ENCODE measurements around the gene LPCAT3. TPM values are rescaled to one million over a fixed set of nuclear protein-coding genes. Genes with fewer than 3 reads are reported as not detected.
"Not testable (repeated sequence)": the region's sequence is repeated elsewhere in the genome, so short reads cannot be mapped to it uniquely, and the experiment has no call there.

Gene LPCAT3
- total and polyA plus RNA-seq, 4 donors: 45.4 to 78.6 (median 56.2) TPM

- Histone ChIP-seq H3K4me3 (no peak overlapping the region), H3K36me3 (ENCODE audit: control insufficient read depth in 4 of 4, insufficient read depth in 4 of 4, low read length in 4 of 4) (no peaks in the 10 kb centered on the region), H3K9ac (ENCODE audit: insufficient read depth in 1 of 2, low read length in 2 of 2) (no peak overlapping the region), H3K27me3 (ENCODE audit: control insufficient read depth in 3 of 3, insufficient read depth in 3 of 3, low read length in 2 of 3) (no peaks in the 10 kb centered on the region), H3K4me1 (ENCODE audit: control insufficient read depth in 5 of 5, insufficient read depth in 5 of 5, low read length in 5 of 5) (no peaks in the 10 kb centered on the region), H3K9me3 (ENCODE audit: control insufficient read depth in 4 of 4, insufficient read depth in 3 of 4, low read length in 3 of 4) (no peaks in the 10 kb centered on the region), H3K27ac (ENCODE audit: low read depth in 1 of 2, low read length in 1 of 2) (no peak overlapping the region)
- no peak for DNase-seq
- WGBS, 2 donors: 77 to 86% methylated on average over 10 of the region's 10 CpGs
- TF ChIP-seq, protein P1, sequence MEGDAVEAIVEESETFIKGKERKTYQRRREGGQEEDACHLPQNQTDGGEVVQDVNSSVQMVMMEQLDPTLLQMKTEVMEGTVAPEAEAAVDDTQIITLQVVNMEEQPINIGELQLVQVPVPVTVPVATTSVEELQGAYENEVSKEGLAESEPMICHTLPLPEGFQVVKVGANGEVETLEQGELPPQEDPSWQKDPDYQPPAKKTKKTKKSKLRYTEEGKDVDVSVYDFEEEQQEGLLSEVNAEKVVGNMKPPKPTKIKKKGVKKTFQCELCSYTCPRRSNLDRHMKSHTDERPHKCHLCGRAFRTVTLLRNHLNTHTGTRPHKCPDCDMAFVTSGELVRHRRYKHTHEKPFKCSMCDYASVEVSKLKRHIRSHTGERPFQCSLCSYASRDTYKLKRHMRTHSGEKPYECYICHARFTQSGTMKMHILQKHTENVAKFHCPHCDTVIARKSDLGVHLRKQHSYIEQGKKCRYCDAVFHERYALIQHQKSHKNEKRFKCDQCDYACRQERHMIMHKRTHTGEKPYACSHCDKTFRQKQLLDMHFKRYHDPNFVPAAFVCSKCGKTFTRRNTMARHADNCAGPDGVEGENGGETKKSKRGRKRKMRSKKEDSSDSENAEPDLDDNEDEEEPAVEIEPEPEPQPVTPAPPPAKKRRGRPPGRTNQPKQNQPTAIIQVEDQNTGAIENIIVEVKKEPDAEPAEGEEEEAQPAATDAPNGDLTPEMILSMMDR (IDR thresholded peaks at IDR 0.05; ENCODE audit: control extremely low read depth, extremely low read depth): no peak
- no peak for ATAC-seq (ENCODE audit: insufficient read depth, low FRiP score)
Observed at GRCh38 chr12:7039403-7039802, 21.1 kb upstream of the LPCAT3 start.

- Histone ChIP-seq H3K36me3 (ENCODE audit: control insufficient read depth in 4 of 4, insufficient read depth in 4 of 4, low read length in 4 of 4) (no peaks in the 10 kb centered on the region), H3K4me3 (no peak overlapping the region), H3K27ac (ENCODE audit: low read depth in 1 of 2, low read length in 1 of 2) (no peak overlapping the region), H3K4me1 (ENCODE audit: control insufficient read depth in 5 of 5, insufficient read depth in 5 of 5, low read length in 5 of 5) (no peaks in the 10 kb centered on the region), H3K27me3 (ENCODE audit: control insufficient read depth in 3 of 3, insufficient read depth in 3 of 3, low read length in 2 of 3) (no peaks in the 10 kb centered on the region), H3K9ac (ENCODE audit: insufficient read depth in 1 of 2, low read length in 2 of 2) (no peak overlapping the region), H3K9me3 (ENCODE audit: control insufficient read depth in 4 of 4, insufficient read depth in 3 of 4, low read length in 3 of 4) (no peaks in the 10 kb centered on the region)
- ATAC-seq (ENCODE audit: insufficient read depth, low FRiP score): no peak
- DNase-seq: no peak
- TF ChIP-seq, protein P1 (IDR thresholded peaks at IDR 0.05; ENCODE audit: control extremely low read depth, extremely low read depth): no peak
- 93 to 94% methylated on average over 22 of the region's 22 CpGs for WGBS, 2 donors
Observed at GRCh38 chr12:7038591-7038990, 20.3 kb upstream of the LPCAT3 start.

- H3K4me3 ChIP-seq; H3K27me3 ChIP-seq (ENCODE audit: control insufficient read depth in 3 of 3, insufficient read depth in 3 of 3, low read length in 2 of 3); H3K27ac ChIP-seq (ENCODE audit: low read depth in 1 of 2, low read length in 1 of 2); H3K9ac ChIP-seq (ENCODE audit: insufficient read depth in 1 of 2, low read length in 2 of 2); DNase-seq; ATAC-seq (ENCODE audit: insufficient read depth, low FRiP score); H3K9me3 ChIP-seq (ENCODE audit: control insufficient read depth in 4 of 4, insufficient read depth in 3 of 4, low read length in 3 of 4); H3K36me3 ChIP-seq (ENCODE audit: control insufficient read depth in 4 of 4, insufficient read depth in 4 of 4, low read length in 4 of 4); H3K4me1 ChIP-seq (ENCODE audit: control insufficient read depth in 5 of 5, insufficient read depth in 5 of 5, low read length in 5 of 5): not testable (repeated sequence)
- 94 to 98% methylated on average over 25 to 32 of the region's 32 CpGs for WGBS, 2 donors
Observed at GRCh38 chr12:7037411-7037810, 19.1 kb upstream of the LPCAT3 start.

GRCh38 chr12:7035463-7035862 lies 17.2 kb upstream of the LPCAT3 start:
- WGBS, 2 donors: 65 to 71% methylated on average over 2 of the region's 2 CpGs
- H3K27me3 ChIP-seq (ENCODE audit: control insufficient read depth in 3 of 3, insufficient read depth in 3 of 3, low read length in 2 of 3): no peaks in the 10 kb centered on the region
- ATAC-seq (ENCODE audit: insufficient read depth, low FRiP score) (no peak), DNase-seq (no peak)
- no peak overlapping the region for H3K9ac ChIP-seq (ENCODE audit: insufficient read depth in 1 of 2, low read length in 2 of 2)
- no peak overlapping the region for H3K4me3 ChIP-seq
- no peaks in the 10 kb centered on the region for H3K36me3 ChIP-seq (ENCODE audit: control insufficient read depth in 4 of 4, insufficient read depth in 4 of 4, low read length in 4 of 4)
- H3K4me1 ChIP-seq (ENCODE audit: control insufficient read depth in 5 of 5, insufficient read depth in 5 of 5, low read length in 5 of 5): no peaks in the 10 kb centered on the region
- no peak overlapping the region for H3K27ac ChIP-seq (ENCODE audit: low read depth in 1 of 2, low read length in 1 of 2)
- H3K9me3 ChIP-seq (ENCODE audit: control insufficient read depth in 4 of 4, insufficient read depth in 3 of 4, low read length in 3 of 4): no peaks in the 10 kb centered on the region
- TF ChIP-seq, protein P1 (IDR thresholded peaks at IDR 0.05; ENCODE audit: control extremely low read depth, extremely low read depth): no peak
